ENCODE results near the gene TBCCD1. TPM values are rescaled to one million over a fixed set of nuclear protein-coding genes. Genes with fewer than 3 reads are reported as not detected.

Gene TBCCD1
- total and polyA plus RNA-seq, 7 donors = 4.6 to 10.8 (median 6.6) TPM

GRCh38 chr3:186580785-186581184 lies 13.6 kb upstream of the TBCCD1 start:
- Histone ChIP-seq H3K27ac (no peak overlapping the region), H3K4me1 (no peaks in the 10 kb centered on the region), H3K9me3 (no peaks in the 10 kb centered on the region), H3K27me3 (ENCODE audit: insufficient read depth in 3 of 3, low read length in 2 of 3) (no peaks in the 10 kb centered on the region), H3K36me3 (ENCODE audit: insufficient read depth in 1 of 2, low read depth in 1 of 2) (peaks cover 14 to 100% of the 10 kb centered on the region in 2 donors), H3K4me3 (no peak overlapping the region)
- DNase-seq (no peak), ATAC-seq (no peak)
- TF ChIP-seq CTCF (IDR thresholded peaks at IDR 0.05) = no peak
- intact Hi-C loops (cut with DNase I) = no loop called here
- 90 to 93% (median 93%) methylated on average over 3 of the region's 3 CpGs for WGBS, 3 donors

DNA sequence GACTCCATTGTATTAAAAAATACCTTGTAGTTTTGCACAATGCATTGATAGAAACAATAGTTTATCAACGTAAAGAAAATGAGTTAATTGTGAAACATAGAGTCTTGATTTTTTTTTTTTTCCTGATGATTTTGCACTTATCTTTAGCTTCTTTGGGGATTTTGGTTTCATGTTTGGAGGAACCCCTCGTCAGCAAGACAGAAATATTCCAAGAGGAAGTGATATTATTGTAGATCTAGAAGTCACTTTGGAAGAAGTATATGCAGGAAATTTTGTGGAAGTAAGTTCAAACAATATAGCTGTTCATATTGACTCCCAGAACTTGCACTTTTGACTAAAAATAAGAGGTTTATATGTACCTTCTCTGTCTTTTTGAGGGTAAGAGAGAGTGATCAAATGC lies 10.4 kb upstream of the TBCCD1 start:
- Histone ChIP-seq H3K27me3 (ENCODE audit: insufficient read depth in 3 of 3, low read length in 2 of 3) (no peaks in the 10 kb centered on the region), H3K27ac (no peak overlapping the region), H3K36me3 (ENCODE audit: insufficient read depth in 1 of 2, low read depth in 1 of 2) (peaks cover 7 to 100% of the 10 kb centered on the region in 2 donors), H3K9me3 (no peaks in the 10 kb centered on the region), H3K4me3 (no peak overlapping the region), H3K4me1 (no peaks in the 10 kb centered on the region)
- intact Hi-C loops (cut with DNase I) = no loop called here
- 70 to 84% (median 83%) methylated on average over 2 of the region's 2 CpGs for WGBS, 3 donors
- TF ChIP-seq CTCF (IDR thresholded peaks at IDR 0.05) = no peak
- no peak for DNase-seq
- no peak for ATAC-seq

- H3K4me3 ChIP-seq = peak overlapping the region; percentile 87
- no peak for ATAC-seq
- H3K27ac ChIP-seq = no peak overlapping the region
- 65 to 84% (median 78%) methylated on average over 2 of the region's 2 CpGs for WGBS, 3 donors
- peaks cover 19% of the 10 kb centered on the region for H3K4me1 ChIP-seq
- H3K36me3 ChIP-seq (ENCODE audit: insufficient read depth in 1 of 2, low read depth in 1 of 2) = peaks cover 7 to 47% of the 10 kb centered on the region in 2 donors
- no peak for TF ChIP-seq CTCF (IDR thresholded peaks at IDR 0.05)
- no peak for DNase-seq
- intact Hi-C loops (cut with DNase I) = loop anchor here in 1 of 2 donors (5.0 kb wide), 1 partner anchor 211 kb away; the partner anchor contains the start of gene EIF4A2
- H3K9me3 ChIP-seq = no peaks in the 10 kb centered on the region
- no peaks in the 10 kb centered on the region for H3K27me3 ChIP-seq (ENCODE audit: insufficient read depth in 3 of 3, low read length in 2 of 3)
Measured at GRCh38 chr3:186571644-186572013, 4.5 kb upstream of the TBCCD1 start.

GRCh38 chr3:186570941-186571643 lies 4.0 kb upstream of the TBCCD1 start:
- no peak for TF ChIP-seq CTCF (IDR thresholded peaks at IDR 0.05)
- H3K9me3 ChIP-seq = no peaks in the 10 kb centered on the region
- peak overlapping the region; percentile 87 for H3K4me3 ChIP-seq
- WGBS, 3 donors = 7 to 9% (median 9%) methylated on average over 21 of the region's 21 CpGs
- H3K4me1 ChIP-seq = peaks cover 23% of the 10 kb centered on the region
- DNase-seq (no peak), ATAC-seq (no peak)
- H3K36me3 ChIP-seq (ENCODE audit: insufficient read depth in 1 of 2, low read depth in 1 of 2) = peaks cover 5 to 42% of the 10 kb centered on the region in 2 donors
- peak overlapping the region; percentile 95 for H3K27ac ChIP-seq
- intact Hi-C loops (cut with DNase I) = loop anchor here in 1 of 2 donors (5.0 kb wide), 1 partner anchor 211 kb away; the partner anchor contains the start of gene EIF4A2
- H3K27me3 ChIP-seq (ENCODE audit: insufficient read depth in 3 of 3, low read length in 2 of 3) = no peaks in the 10 kb centered on the region
